NCI-H146 (cell line): Measurements from ENCODE around the gene GLT8D1.
"Not testable (repeated sequence)": the region's sequence is repeated elsewhere in the genome, so short reads cannot be mapped to it uniquely, and the experiment has no call there.

Source experiments
- DNase-seq: peaks from one replicate; lab custom pipeline; 2025; lab: John Stamatoyannopoulos, UW

The GLT8D1 gene

DNA sequence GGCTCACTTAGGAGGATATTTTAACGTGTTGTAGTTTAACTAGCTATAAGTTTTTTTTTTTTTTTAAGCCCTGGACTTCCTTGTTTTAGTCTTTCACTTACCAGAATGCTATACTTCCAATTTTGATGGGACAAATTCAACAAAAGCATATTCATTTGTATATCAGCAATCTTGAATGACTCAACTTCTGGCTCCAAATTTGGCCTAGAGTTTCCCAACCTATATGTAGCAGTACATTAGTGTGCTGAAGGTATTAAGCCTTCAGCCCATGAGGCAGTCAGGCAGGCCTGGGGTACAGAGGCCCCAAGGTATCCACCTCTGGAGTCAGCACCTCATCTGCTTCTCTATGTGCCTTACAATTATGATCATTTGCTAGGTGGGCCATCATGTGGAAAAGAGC, 25.8 kb downstream of the GLT8D1 start:
- DNase-seq, result no peak

GRCh38 chr3:52679199-52679538, 26.4 kb downstream of the GLT8D1 start:
- DNase-seq, result no peak

- DNase-seq, result no peak
Measured at GRCh38 chr3:52678265-52679198, 27.1 kb downstream of the GLT8D1 start.

DNA sequence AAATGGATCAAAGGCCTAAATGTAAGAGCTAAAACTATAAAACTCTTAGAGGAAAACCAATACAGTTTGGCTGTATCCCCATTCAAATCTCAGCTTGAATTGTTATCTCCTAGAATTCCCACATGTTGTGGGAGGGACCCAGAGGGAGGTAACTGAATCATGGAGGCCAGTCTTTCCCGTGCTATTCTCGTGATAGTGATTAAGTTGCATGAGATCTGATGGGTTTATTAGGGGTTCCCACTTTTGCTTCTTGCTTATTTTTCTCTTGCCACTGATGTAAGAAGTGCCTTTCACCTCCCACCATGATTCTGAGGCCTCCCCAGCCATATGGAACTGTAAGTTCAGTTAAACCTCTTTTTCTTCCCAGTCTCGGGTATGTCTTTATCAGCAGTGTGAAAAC, 29.4 kb downstream of the GLT8D1 start:
- not testable (repeated sequence) for DNase-seq

DNA sequence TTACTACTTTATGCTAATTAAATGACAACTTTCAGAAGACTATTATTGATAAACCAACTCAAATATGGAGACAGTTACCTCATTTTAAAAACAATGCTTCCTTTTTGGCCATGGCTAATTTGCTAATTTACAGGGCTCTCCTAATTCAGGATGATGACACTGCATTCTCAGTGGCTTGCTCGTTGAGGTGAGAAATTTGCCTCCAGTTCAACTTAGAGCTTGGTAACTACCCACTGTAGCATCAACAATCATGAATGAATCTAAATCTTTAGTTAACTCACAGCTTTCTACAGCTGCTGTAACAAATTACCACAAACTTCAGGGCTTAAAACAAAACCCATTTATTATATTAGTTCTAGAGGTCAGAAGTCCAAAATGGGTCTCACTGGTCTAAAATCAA, 33.9 kb downstream of the GLT8D1 start:
- no peak for DNase-seq

DNA sequence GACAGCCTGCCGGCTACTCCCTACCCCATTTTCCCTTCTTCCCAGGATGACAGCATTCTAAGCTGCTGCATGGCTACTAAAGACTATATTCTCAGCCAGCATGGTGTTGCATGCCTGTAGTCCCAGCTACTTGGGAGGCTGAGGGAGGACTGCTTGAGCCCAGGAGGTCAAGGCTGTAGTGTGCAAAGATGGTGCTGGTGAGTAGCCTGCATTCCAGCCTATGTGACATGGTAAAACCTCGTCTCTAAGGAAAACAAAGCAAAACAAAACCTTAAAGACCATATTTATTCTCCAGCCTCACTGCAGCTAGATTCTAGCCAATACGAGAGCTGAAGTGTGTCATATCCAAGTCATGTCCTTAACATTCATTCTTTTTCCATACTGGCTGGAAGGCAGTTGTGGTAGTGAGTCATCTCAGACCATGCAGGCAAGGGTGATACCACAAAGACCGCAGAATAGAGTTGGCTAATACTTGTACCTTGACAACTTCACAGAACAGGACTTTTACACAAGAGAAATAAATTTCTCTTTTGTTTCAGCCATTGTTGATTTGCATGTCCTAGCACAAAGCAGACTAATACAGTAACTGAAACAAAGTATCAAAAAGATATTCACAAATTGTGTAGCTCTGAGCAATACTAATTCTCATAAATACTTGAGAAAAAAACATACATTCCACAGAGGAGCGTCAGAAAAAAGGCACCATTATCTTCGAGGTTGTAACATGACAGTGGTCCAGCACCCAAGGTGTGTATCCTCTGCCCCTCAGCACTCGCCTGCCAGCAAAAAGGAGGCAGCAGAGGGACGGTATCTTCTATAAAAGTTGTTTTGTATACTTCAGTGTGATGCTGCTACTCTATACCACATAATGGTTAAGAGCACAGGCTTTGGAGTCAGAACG, 34.7 kb downstream of the GLT8D1 start:
- DNase-seq, result no peak

GRCh38 chr3:52663098-52663497, 42.5 kb downstream of the GLT8D1 start:
- no peak for DNase-seq

GRCh38 chr3:52660046-52660445, 45.5 kb downstream of the GLT8D1 start:
- no peak for DNase-seq

DNA sequence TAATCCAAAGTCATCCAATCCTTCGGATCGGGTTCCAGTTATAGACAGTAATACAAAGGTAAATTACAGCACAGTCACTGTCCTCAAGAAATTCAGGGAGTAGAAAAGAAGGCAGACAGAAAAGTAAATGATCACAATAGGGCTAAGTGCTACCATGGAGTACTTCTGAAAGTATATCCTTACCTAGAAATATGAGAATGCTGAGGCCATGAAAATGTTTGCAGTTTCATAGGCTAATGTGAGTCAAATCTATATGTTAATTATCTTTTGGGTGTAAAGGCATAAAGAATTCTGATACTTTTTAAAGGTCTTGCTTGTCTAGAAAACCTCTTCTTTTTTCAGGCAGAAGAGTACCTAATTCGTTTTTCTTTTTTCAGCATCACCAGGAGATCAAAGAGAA, 49.7 kb downstream of the GLT8D1 start:
- DNase-seq, result no peak

DNA sequence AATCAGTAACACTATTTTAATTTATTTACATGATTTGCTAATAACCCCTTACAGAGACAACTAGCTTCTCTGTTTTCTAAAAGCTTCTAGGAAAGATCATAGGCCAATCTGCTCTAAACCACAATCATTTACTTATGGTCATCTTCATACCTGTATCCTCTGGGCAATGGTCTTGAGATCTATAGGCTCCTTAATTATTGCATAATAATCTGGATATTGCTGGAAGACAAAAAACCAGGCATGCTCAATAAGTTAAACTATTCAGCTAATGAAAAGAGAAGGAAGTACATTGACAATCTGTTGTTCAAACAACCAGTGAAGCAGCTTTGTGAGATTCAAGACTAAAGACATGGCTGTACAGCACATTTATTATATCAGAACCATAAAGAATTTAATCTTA, 54.0 kb downstream of the GLT8D1 start:
- no peak for DNase-seq

- no peak for DNase-seq
Measured at GRCh38 chr3:52650439-52650838, 55.2 kb downstream of the GLT8D1 start.

DNA sequence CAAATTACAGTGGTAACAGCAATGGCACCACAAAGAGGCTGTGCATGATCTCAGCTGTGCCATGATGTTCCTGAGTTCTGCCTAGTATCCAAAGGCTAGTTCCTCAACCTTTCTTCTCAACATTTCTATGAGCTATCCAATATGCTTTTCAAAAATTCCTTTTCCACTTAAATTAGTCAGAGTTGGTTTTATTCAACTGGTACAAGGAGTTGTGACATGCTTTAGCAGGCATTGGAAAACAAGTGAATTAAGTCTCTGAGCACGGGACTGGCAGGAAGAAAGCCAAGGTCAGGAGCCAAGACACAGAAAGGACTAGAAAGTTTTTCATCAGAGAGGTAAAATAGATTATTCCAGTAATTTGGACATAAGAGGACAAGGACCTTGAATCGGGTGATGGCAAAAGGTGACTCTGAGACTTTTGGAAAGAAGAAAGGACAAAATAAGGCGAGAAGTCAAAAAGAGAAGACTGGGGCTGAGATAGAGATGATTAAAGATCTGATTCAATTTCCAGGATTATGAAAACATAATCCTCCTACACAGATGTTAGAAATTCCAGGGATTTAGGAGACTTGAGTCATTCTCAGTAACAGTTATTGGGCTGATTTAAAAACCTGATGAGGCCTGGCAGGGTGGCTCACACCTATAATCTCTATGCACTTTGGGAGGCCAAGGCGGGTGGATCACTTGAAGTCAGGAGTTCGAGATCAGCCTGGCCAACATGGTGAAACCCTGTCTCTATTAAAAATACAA, 56.0 kb downstream of the GLT8D1 start:
- DNase-seq, result no peak

GRCh38 chr3:52645549-52645948, 60.0 kb downstream of the GLT8D1 start:
- peak; percentile 27 for DNase-seq
